Common myeloid progenitor, CD34-positive (primary cell): ENCODE results near the gene IL23R.
"Not testable (repeated sequence)": the region's sequence is repeated elsewhere in the genome, so short reads cannot be mapped to it uniquely, and the experiment has no call there.

Experiments
- CTCF ChIA-PET: fragments of 350-600 bp; sonication (Branson Sonifier 250); formaldehyde crosslinking; loops from one replicate; lab custom pipeline; 2021; ENCODE audit warnings: antibody characterized with exemption; lab: Charles Lee
- POLR2A ChIA-PET: fragments of 350-600 bp; sonication (Branson Sonifier 250); formaldehyde crosslinking; loops from one replicate; lab custom pipeline; 2021; ENCODE audit warnings: antibody characterized with exemption; lab: Charles Lee
- DNase-seq, 3 donors: peaks; one replicate each; pipeline versions ENCODE4 v3.0.0 to v3.0.0-alpha.2; 2013
- H3K27ac ChIP-seq, 2 experiments: 1 replicate in 1 of 2; 2 replicates in 1 of 2; pipeline ENCODE4 v1.7.0; 2013; ENCODE audit warnings: inconsistent platforms in 2 of 2, low read length in 2 of 2, mild to moderate bottlenecking in 2 of 2, low read depth in 1 of 2, moderate library complexity in 1 of 2; ENCODE audit not compliant: severe bottlenecking in 2 of 2, insufficient read depth in 1 of 2, poor library complexity in 1 of 2
- H3K27me3 ChIP-seq, 5 experiments: replicated peaks in 2 of 5; 1 replicate in 3 of 5; 2 replicates in 2 of 5; pipeline versions ENCODE4 v1.6.1 to v1.7.0; 2013; ENCODE audit warnings: low read length in 4 of 5, mild to moderate bottlenecking in 2 of 5, moderate library complexity in 2 of 5, inconsistent platforms in 1 of 5; ENCODE audit not compliant: insufficient read depth in 5 of 5, control insufficient read depth in 4 of 5
- H3K36me3 ChIP-seq, 4 experiments: 1 replicate in 2 of 4; 2 replicates in 2 of 4; pipeline versions ENCODE4 v1.6.1 to v1.7.0; 2013; ENCODE audit warnings: low read length in 3 of 4, control low read depth in 1 of 4, mild to moderate bottlenecking in 1 of 4; ENCODE audit not compliant: control insufficient read depth in 4 of 4, insufficient read depth in 4 of 4
- H3K4me1 ChIP-seq, 4 experiments: 1 replicate in 3 of 4; 2 replicates in 1 of 4; pipeline versions ENCODE4 v1.6.1 to v1.7.1; 2013; ENCODE audit warnings: low read length in 3 of 4, mild to moderate bottlenecking in 3 of 4, control low read depth in 1 of 4, inconsistent platforms in 1 of 4, moderate library complexity in 1 of 4; ENCODE audit not compliant: control insufficient read depth in 4 of 4, insufficient read depth in 4 of 4; ENCODE audit errors: control extremely low read depth in 1 of 4
- H3K4me3 ChIP-seq, 7 experiments: 1 replicate in 4 of 7; 2 replicates in 3 of 7; pipeline versions ENCODE4 v1.5.1 to v1.7.0; 2013; ENCODE audit warnings: mild to moderate bottlenecking in 7 of 7, low read length in 6 of 7, moderate library complexity in 6 of 7, inconsistent platforms in 2 of 7, low read depth in 2 of 7, control low read depth in 1 of 7; ENCODE audit not compliant: insufficient read depth in 4 of 7, control insufficient read depth in 1 of 7; ENCODE audit errors: extremely low read depth in 1 of 7
- H3K9me3 ChIP-seq, 5 experiments: 1 replicate in 4 of 5; 2 replicates in 1 of 5; pipeline versions ENCODE4 v1.6.1 to v1.7.1; 2013; ENCODE audit warnings: low read length in 4 of 5, mild to moderate bottlenecking in 2 of 5, inconsistent platforms in 1 of 5, low read depth in 1 of 5, moderate library complexity in 1 of 5; ENCODE audit not compliant: control insufficient read depth in 4 of 5, insufficient read depth in 2 of 5; ENCODE audit errors: control extremely low read depth in 1 of 5
- WGBS: methylation state at CpG from one replicate; pipeline ENCODE4 v1.1.5; 2013; ENCODE audit not compliant: insufficient coverage; 5-methylcytosine and 5-hydroxymethylcytosine counted together

IL23R gene

DNA sequence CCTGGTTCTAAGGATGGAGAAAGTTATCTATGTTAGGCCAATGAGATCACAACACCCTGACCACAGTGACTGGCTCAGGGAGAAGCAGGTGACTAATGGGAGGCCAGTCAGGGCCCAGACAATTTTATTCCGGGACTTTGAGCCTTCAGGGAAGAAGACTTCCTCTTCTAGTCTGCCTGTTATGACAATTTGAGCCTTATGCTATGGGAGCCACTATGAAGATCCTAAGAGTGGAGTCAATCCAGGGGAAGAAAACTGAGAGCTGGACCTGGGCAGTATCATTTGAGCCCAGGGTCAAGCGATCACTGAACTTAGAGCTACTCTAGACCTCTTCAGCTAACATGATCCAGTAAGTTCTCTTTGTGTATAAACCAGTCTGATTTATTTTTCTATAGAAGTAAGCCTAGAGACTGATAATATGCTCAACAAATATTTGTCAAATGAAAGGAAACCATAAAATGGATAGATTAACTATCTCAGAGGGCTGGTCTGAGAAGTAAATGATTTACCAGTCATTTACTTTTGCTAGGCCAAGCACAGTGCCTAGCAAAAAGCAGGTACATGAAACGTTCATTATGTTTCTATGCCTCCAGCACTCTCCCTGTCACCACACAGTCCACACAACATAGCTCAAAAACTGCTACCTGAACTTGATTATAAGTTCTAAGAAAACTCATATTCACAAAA is 27.3 kb upstream of the IL23R start:
- Histone ChIP-seq H3K4me1 (peaks cover 0 to 11% (median 7%) of the 10 kb centered on the region in 4 experiments), H3K4me3 (no peak overlapping the region), H3K9me3 (no peaks in the 10 kb centered on the region), H3K27ac (no peak overlapping the region), H3K27me3 (no peaks in the 10 kb centered on the region), H3K36me3 (no peaks in the 10 kb centered on the region)
- WGBS = 100% methylated on average over 1 of the region's 3 CpGs
- DNase-seq = no peak
- ChIA-PET POLR2A (no interaction called here), CTCF (interaction anchor here (1.1 to 2.0 kb wide), 5 partner anchors 10 to 146 kb away, joined by 3 to 5 read pairs (median 4); no protein-coding TSS in a partner anchor)

DNA sequence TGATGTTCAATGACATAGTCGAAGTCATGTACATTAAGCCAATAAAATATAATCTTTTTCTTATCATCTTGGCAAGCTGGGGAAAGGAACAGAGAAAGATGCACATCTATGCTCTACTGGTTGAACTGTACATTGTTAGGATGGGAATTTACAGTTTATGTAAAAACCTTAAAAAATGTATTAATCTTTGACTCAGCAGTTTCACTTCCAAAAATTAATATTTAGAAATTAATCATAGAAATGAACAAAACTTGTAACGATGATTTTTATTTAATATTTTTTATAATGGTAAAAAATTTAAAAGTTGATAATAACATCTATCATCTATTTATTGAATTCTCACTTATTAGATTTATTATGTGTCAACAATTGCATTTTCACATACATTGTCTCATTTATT is 25.8 kb upstream of the IL23R start:
- no peaks in the 10 kb centered on the region for H3K36me3 ChIP-seq
- no peaks in the 10 kb centered on the region for H3K9me3 ChIP-seq
- WGBS = no CpG with 5 or more reads among the region's 2 CpGs
- peaks cover 0 to under 1% (median 0%) of the 10 kb centered on the region in 4 experiments for H3K4me1 ChIP-seq
- no peak overlapping the region for H3K4me3 ChIP-seq
- POLR2A ChIA-PET = no interaction called here
- H3K27ac ChIP-seq = no peak overlapping the region
- no peaks in the 10 kb centered on the region for H3K27me3 ChIP-seq
- no peak for DNase-seq
- CTCF ChIA-PET = no interaction called here

DNA sequence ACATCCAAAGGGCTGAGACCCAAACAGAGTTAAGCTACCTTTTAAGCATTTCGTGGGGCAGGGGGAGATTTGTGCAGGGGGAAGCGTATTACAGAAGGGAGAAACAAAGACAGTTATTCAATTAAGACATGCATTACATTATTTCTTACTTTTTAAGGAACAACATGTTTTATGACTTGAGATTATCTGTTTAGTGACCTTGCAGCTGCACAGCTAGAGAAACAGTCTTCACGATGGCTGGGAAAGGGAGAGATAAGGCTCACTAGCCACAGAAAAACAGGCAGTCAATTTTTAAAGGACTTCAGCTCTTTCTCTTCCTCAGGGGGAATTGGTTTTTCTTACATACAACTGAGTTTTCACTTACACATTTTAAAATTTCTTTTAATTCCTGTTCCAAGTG is 24.4 kb upstream of the IL23R start:
- POLR2A ChIA-PET, H3K27ac ChIP-seq, H3K9me3 ChIP-seq, H3K27me3 ChIP-seq, H3K36me3 ChIP-seq, H3K4me3 ChIP-seq, H3K4me1 ChIP-seq: not testable (repeated sequence)
- CTCF ChIA-PET = interaction anchor here (0.9 kb wide), 1 partner anchor 10 kb away, joined by 3 read pairs; no protein-coding TSS in a partner anchor
- peak in 2 of 3 donors; percentile 35 to 69 for DNase-seq
- WGBS = no CpG with 5 or more reads among the region's 3 CpGs

DNA sequence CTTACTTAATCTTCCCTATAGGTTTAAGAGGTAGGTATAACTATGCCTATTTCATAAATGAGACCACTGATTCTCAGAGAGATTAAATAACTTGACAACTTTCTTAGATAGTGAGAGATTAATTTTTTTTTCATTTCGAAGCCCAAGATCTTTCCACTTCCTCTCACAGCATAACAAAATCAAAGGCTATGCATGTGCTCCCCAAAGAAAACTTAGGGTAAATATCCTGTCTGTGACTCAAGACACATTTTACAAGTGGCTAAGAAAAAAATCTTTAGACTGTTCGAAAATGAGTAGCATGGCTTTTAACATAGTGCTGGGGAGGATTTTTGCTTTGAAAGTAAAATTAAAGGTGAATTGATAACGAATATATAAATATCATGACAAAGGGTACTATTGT is 23.3 kb upstream of the IL23R start:
- H3K9me3 ChIP-seq = no peaks in the 10 kb centered on the region
- no peak overlapping the region for H3K4me3 ChIP-seq
- POLR2A ChIA-PET = interaction anchor here (0.8 kb wide), 1 partner anchor 111 kb away, joined by 3 read pairs; no protein-coding TSS in a partner anchor
- H3K27me3 ChIP-seq = no peaks in the 10 kb centered on the region
- H3K36me3 ChIP-seq = no peaks in the 10 kb centered on the region
- no peak for DNase-seq
- H3K4me1 ChIP-seq = no peaks in the 10 kb centered on the region
- WGBS = 80% methylated on average over 1 of the region's 3 CpGs
- CTCF ChIA-PET = interaction anchor here (1.2 kb wide), 1 partner anchor 14 kb away, joined by 3 read pairs; no protein-coding TSS in a partner anchor
- no peak overlapping the region for H3K27ac ChIP-seq

DNA sequence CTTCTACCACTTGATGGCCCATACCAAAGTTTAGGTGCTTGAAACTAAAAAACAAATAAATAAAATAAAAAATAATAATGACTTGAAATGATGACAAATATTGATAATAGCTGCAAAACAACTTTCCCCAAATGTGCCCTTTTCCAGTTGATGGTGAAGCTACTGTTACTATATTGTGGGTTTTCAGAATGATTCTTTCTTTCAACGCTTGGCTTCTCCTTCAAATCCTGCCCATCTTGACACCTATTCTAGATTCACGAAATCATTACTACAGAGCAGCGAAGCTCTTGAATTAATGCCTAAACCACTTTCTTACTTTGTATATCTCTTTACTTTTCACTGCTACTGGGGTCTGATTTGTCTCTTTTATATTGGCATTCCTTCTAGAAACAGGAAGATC is 22.3 kb upstream of the IL23R start:
- ChIA-PET POLR2A (interaction anchor here (0.8 kb wide), 1 partner anchor 112 kb away, joined by 3 read pairs; no protein-coding TSS in a partner anchor), CTCF (interaction anchor here (0.9 to 3.3 kb wide), 11 partner anchors 8 to 148 kb away, joined by 3 to 40 read pairs (median 4); partner anchors contain the start of gene C1orf141)
- no peaks in the 10 kb centered on the region for H3K36me3 ChIP-seq
- no peak overlapping the region for H3K4me3 ChIP-seq
- H3K27me3 ChIP-seq = no peaks in the 10 kb centered on the region
- H3K4me1 ChIP-seq = peaks cover 0 to 4% (median 2%) of the 10 kb centered on the region in 4 experiments
- H3K9me3 ChIP-seq = no peaks in the 10 kb centered on the region
- H3K27ac ChIP-seq = no peak overlapping the region
- no peak for DNase-seq
- 90% methylated on average over 3 of the region's 3 CpGs for WGBS

DNA sequence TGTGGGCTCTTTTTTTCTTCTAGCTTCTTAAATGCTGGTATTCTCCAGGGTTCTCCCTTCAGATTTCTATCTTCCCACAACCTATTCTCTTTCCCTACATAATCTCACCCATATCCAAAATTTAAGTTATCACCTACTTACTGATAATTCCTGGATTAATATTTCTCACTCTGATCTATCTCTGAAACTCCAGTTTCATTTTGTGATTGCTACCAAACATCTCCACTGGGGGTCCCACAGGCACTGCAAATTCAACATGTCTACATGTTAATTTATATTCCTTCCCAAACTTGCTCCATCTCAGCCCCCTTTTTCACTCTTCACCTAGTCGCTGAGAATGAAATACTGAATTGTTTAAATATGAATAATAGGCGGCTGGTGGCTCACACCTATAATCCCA is 21.6 kb upstream of the IL23R start:
- ChIA-PET CTCF (interaction anchor here (0.7 to 3.3 kb wide), 12 partner anchors 8 to 149 kb away, joined by 3 to 40 read pairs (median 4); partner anchors contain the start of gene C1orf141), POLR2A (no interaction called here)
- Histone ChIP-seq H3K4me1 (peaks cover 0 to 7% (median 4%) of the 10 kb centered on the region in 4 experiments), H3K9me3 (no peaks in the 10 kb centered on the region), H3K36me3 (no peaks in the 10 kb centered on the region), H3K27ac (no peak overlapping the region), H3K4me3 (no peak overlapping the region), H3K27me3 (peaks cover 0 to 2% (median 0%) of the 10 kb centered on the region in 5 experiments)
- DNase-seq = peak; percentile 26 to 47 (median 46)
- no CpG with 5 or more reads among the region's 2 CpGs for WGBS

DNA sequence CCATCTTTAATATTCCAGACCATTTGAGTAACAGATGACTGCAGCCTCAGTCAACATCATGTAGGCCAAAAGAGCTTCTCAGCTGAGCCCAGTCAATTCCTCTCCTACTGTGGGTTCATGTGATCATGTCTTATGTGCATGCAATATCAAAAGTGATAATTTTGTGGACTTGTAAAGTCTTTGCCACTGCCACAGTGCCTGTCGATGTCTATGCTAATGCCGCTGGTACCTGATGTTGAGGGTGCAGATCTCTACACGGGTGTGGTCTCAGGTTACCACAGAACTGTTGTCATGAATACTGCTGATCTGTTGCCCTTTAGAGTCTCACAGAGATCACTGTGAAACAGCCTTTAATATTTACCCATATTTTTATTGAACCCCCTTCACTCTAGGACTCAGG is 20.2 kb upstream of the IL23R start:
- CTCF ChIA-PET = interaction anchor here (1.1 to 3.3 kb wide), 5 partner anchors 64 to 190 kb away, joined by 3 to 40 read pairs (median 6); no protein-coding TSS in a partner anchor
- WGBS = 89% methylated on average over 3 of the region's 3 CpGs
- Histone ChIP-seq H3K36me3 (no peaks in the 10 kb centered on the region), H3K9me3 (no peaks in the 10 kb centered on the region), H3K27ac (no peak overlapping the region), H3K27me3 (peaks cover 0 to 3% (median 0%) of the 10 kb centered on the region in 5 experiments), H3K4me1 (peaks cover 0 to 7% (median 4%) of the 10 kb centered on the region in 4 experiments), H3K4me3 (no peak overlapping the region)
- POLR2A ChIA-PET = no interaction called here
- no peak for DNase-seq
